Stimulated activated CD8-positive, alpha-beta memory T cell treated with anti-CD3 and anti-CD28 coated beads, Interleukin-15, amount 100 ng/mL, for 4 hours (primary cell): ENCODE measurements around the gene ANKAR.
"Not testable (repeated sequence)": the region's sequence is repeated elsewhere in the genome, so short reads cannot be mapped to it uniquely, and the experiment has no call there.

Source experiments
- DNase-seq, 2 donors: peaks; one replicate each; pipeline ENCODE4 v3.0.0-alpha.2; 2020; ENCODE audit warnings: low read depth in 2 of 2

Gene ANKAR

GRCh38 chr2:189702071-189702470, 27.6 kb downstream of the ANKAR start:
- no peak for DNase-seq

DNA sequence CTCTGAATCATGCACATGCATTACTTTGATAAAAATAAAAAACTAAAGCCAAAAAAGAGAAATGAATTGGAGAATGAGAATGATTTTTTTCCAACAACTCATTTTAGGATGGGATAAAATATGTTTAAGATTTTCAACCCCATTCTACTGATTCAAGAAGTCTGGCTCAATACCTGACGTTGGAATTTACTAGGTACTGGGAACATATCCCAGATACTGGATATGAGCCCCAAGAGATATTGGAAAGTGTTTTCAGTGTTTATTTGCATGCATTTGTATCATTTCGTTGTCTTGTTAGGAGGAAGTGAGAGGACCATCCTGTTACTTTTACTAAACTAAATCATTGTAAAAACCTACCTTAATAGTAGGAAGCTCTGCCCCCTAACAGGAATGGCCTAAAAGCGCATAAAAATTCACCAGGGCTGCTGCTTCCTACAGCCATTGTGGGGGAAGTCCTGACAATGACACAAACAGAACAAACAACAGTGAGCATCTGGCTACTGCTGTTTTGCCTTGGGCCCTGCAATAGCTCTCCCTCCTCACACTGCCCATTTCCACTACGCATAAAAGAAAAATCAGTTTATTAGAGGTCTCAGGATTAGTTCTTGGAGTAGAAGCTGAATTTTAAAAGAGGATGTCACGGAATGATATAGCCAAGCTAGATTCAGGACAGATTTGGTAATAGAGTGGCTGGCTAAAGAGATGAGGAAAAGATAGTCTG, 35.2 kb downstream of the ANKAR start:
- no peak for DNase-seq

GRCh38 chr2:189717593-189717992, 43.1 kb downstream of the ANKAR start:
- not testable (repeated sequence) for DNase-seq

DNA sequence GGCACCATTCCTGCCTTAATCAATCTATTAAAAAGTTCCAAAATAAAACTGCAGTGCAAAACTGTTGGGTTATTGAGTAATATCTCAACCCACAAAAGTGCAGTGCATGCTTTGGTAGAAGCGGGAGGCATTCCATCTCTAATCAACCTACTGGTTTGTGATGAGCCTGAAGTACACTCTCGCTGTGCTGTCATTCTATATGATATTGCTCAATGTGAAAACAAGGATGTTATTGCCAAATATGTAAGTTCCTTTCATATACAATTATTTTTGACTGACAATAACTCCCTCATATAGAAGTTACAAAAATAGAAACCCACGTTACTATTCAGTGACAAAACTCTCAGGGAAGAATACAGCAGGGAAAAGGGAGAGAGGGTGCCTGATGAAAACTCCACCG, 45.1 kb downstream of the ANKAR start:
- no peak for DNase-seq

GRCh38 chr2:189723192-189723591, 48.7 kb downstream of the ANKAR start:
- DNase-seq, result no peak
